ENCODE data around the gene NHSL1.

The NHSL1 gene

DNA sequence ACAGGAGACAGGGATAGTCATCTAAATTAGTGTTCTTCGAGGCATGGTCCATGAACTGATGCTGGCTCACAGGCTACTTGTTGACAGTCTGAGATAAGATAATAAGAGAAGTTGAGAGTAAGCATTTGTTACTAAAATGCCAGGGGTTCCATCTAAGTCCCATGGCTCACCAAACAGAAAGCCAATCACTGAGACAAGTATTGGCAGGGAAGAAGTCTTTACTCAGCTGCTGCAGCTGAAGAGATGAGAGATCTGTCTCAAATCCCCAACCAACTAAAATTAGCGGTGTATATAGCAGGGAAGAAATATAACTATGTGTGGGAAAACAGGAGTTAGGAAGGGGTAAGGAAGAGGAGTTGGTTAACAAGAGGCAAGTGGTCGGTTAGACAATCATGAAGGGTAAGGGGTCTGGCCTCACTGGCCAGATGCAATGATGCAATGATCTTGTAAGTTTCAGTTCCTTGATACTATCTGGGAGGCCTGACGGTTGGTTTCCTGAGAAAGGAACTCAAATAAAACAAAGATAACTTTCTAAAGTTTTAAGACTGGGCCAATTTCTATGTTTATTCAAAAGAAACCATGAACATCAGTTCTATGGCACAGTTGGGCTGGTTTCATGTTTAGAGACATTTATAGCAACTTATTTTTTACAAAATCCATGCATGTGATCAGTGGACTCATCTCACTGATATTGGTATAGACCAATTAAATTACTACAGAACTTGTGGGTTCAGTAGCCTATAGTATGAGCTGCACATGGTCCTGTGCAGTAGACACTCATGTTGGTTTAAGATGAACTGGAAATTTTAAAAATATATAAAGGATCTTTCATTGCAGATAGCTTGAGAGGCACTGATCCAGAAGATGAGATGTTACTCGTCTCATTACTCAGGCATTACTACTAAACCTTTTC lies 105.2 kb downstream of the NHSL1 start:
- no peak for DNase-seq (ENCODE audit: low spot score)
- TF ChIP-seq, protein P1, sequence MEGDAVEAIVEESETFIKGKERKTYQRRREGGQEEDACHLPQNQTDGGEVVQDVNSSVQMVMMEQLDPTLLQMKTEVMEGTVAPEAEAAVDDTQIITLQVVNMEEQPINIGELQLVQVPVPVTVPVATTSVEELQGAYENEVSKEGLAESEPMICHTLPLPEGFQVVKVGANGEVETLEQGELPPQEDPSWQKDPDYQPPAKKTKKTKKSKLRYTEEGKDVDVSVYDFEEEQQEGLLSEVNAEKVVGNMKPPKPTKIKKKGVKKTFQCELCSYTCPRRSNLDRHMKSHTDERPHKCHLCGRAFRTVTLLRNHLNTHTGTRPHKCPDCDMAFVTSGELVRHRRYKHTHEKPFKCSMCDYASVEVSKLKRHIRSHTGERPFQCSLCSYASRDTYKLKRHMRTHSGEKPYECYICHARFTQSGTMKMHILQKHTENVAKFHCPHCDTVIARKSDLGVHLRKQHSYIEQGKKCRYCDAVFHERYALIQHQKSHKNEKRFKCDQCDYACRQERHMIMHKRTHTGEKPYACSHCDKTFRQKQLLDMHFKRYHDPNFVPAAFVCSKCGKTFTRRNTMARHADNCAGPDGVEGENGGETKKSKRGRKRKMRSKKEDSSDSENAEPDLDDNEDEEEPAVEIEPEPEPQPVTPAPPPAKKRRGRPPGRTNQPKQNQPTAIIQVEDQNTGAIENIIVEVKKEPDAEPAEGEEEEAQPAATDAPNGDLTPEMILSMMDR (conservative IDR thresholded peaks at IDR 0.05; ENCODE audit: low read depth): no peak
- H3K27ac ChIP-seq: no peak overlapping the region
- CTCF ChIA-PET: interaction anchor here (0.6 kb wide), 1 partner anchor 16 kb away, joined by 4 read pairs; no protein-coding TSS in a partner anchor
- POLR2A ChIA-PET (ENCODE audit: low non-redundant PET): no interaction called here

DNA sequence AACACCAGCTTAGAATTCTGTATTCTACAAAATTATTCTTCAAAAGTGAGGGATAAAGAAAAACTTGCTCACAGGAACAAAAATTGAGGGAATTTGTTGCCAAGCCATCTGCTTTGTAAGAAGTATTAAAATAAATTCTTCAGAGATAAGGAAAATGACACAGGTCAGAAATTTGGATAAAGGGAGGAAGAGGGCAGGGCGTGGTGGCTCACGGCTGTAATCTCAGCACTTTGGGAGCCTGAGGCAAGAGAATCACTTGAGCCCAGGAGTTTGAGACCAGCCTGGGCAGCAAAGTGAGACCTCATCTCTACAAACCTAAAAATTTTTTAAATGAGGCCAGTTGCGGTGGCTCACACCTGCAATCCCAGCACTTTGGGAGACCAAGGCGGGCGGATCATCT lies 109.7 kb downstream of the NHSL1 start:
- POLR2A ChIA-PET (ENCODE audit: low non-redundant PET): no interaction called here
- no peak for DNase-seq (ENCODE audit: low spot score)
- TF ChIP-seq, protein P1 (conservative IDR thresholded peaks at IDR 0.05; ENCODE audit: low read depth): no peak
- CTCF ChIA-PET: no interaction called here
- H3K27ac ChIP-seq: no peak overlapping the region

DNA sequence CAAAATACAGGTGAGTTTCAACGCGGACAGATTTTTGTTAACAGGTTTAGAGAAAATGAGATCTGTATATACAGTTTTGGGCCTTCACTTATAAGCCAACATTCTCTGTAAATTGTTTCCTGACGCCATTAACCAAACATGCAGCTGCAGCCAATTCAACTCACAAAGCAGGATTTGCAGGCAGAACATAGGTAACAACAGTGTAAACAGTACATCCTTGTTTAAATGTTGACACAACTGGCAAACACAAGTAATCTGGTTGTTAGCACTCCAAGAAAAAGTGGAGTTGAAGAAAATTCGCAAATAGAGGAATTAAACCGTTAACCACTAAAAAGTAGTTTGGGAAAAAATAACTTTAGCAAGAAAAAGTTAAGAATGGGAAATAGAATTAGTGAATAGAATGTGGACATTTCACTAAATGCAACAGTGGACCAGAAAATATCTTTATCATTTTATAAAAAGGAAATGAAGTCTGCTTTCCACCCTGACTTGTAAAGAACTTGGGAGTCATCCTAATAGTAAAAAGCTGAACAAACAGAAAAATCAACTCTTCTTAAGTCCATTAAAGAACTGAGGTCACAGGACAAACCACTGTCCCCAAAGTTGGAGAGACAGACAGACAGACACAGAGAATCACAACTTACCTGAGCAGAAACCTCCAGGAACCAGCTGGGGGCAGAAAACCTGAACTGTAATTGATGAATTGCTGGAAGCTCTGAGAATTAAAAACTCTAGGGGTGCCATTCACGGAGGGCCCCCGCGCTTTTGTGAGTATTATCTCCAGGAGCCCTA lies 111.5 kb downstream of the NHSL1 start:
- ChIA-PET POLR2A (ENCODE audit: low non-redundant PET) (no interaction called here), CTCF (no interaction called here)
- no peak overlapping the region for H3K27ac ChIP-seq
- no peak for DNase-seq (ENCODE audit: low spot score)
- TF ChIP-seq, protein P1 (conservative IDR thresholded peaks at IDR 0.05; ENCODE audit: low read depth): no peak

DNA sequence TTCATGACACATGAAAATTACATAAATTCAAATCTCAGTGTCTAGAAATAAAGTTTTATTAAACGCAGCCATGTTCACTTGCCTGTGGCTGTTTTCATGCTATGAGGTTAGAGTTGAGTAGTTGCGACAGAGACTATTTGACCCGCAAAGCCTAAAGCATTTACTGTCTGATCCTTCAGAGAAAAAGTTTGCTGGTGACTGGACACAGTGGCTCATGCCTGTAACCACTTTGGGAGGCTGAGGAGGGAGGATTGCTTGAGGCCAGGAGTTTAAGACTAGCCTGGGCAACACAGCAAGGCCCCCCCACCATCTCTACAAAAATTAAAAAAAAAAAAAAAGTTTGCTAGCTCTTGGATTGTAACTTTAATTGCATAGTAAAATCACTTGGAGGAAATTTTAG lies 112.4 kb downstream of the NHSL1 start:
- TF ChIP-seq, protein P1 (conservative IDR thresholded peaks at IDR 0.05; ENCODE audit: low read depth): no peak
- H3K27ac ChIP-seq: no peak overlapping the region
- ChIA-PET POLR2A (ENCODE audit: low non-redundant PET) (no interaction called here), CTCF (no interaction called here)
- DNase-seq (ENCODE audit: low spot score): no peak

DNA sequence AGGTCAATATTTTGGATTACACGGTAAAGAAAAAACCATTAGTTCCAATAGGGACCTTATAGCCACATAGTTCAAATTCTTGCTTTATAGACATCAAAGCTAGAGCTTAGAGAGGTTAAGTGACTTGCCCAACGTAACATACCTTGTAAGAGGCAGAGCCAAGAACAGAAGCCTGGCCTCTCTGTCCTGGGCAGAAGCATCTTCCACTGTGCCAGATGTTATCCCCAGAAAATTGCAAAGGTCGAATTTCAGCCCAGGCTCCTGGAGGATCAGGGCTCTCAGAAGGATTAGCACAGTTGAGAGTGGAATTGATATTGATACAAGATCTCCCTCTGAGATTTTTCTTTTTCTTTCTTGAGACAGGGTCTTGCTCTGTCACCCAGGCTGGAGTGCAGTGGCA lies 115.5 kb downstream of the NHSL1 start:
- no peak overlapping the region for H3K27ac ChIP-seq
- ChIA-PET POLR2A (ENCODE audit: low non-redundant PET) (no interaction called here), CTCF (interaction anchor here (0.6 kb wide), 1 partner anchor 933 kb away, joined by 3 read pairs; no protein-coding TSS in a partner anchor)

More for the DNA sequence above, 115.5 kb downstream of the NHSL1 start:
- TF ChIP-seq, protein P1 (conservative IDR thresholded peaks at IDR 0.05; ENCODE audit: low read depth): no peak
- no peak for DNase-seq (ENCODE audit: low spot score)

Measured in RWPE1 (cell line).